T-helper 22 cell (primary cell): ENCODE data around the gene RPTOR.

Experiments
- DNase-seq: peaks from one replicate; pipeline ENCODE4 v3.0.0-alpha.2; 2020; ENCODE audit warnings: low read depth

RPTOR gene

GRCh38 chr17:80667462-80668277, 123.0 kb downstream of the RPTOR start:
- no peak for DNase-seq

GRCh38 chr17:80668375-80669148, 123.9 kb downstream of the RPTOR start:
- no peak for DNase-seq

- no peak for DNase-seq
Measured at GRCh38 chr17:80671039-80671824, 126.6 kb downstream of the RPTOR start.

GRCh38 chr17:80671825-80672110, 127.1 kb downstream of the RPTOR start:
- no peak for DNase-seq

GRCh38 chr17:80673152-80673920, 128.7 kb downstream of the RPTOR start:
- no peak for DNase-seq

GRCh38 chr17:80675438-80676095, 130.9 kb downstream of the RPTOR start:
- no peak for DNase-seq

GRCh38 chr17:80676096-80676466, 131.4 kb downstream of the RPTOR start:
- no peak for DNase-seq

DNA sequence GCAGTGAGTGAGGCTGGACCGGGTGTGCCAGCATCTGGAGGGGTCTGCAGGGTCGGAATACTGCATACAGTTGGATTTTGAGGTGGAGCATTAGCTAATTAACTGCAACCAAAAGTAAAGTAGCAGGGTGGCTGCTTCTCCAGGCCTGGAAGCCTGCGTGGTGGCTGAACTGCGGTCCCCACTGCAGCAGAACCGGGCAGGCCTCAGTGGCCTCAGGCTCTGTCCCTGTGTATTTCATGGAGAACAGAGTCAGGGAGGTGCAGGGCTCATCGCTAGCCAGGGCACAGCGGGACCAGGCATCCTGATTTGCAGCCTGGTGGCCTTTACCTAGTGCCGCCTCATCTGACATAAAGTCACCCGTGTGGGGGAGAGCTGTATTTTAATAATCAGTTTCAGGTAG, 131.9 kb downstream of the RPTOR start:
- no peak for DNase-seq

DNA sequence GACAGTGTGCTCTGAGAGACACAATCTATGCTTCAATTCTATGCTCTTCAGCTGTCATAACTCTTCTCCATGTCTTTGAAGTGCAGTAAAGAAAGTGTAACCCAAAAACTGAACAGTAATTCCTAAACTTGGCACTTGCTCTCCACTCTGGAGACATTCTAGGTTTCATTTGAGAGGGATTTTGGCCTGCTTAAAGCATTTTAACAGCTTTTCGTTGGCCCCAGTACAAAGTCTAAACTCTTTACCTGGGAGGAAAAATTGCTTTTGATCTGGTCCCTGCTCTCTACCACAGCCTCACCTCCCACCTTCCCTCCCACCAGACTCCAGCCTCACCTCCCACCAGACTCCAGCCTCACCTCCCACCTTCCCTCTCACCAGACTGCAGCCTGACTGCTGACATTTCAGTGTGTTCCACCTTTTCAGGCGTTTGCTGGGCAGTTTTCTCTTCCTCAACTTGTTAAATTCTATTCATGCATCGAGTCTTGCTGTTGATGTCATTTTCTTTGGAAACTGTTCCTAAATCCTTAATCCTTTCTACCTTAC, 132.6 kb downstream of the RPTOR start:
- no peak for DNase-seq

DNA sequence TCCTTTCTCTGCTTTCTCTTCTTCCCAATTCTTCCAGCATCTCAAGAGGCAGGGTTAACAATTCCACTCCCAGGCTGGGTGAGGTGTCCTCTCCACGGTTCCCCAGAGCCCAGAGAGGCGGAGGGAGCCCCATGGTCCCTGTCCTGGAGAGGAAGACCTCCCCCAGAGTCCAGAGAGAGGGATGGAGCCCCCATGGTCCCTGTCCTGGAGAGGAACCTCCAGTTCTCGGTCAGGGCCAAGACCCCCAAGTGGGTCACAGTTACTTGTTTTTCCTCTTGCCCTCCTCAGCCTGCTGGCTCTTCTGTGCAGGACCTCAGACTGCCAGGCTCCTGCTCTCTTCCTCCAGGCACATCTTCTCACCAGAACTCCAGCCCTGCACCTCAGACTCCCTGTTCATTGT, 135.2 kb downstream of the RPTOR start:
- no peak for DNase-seq

DNA sequence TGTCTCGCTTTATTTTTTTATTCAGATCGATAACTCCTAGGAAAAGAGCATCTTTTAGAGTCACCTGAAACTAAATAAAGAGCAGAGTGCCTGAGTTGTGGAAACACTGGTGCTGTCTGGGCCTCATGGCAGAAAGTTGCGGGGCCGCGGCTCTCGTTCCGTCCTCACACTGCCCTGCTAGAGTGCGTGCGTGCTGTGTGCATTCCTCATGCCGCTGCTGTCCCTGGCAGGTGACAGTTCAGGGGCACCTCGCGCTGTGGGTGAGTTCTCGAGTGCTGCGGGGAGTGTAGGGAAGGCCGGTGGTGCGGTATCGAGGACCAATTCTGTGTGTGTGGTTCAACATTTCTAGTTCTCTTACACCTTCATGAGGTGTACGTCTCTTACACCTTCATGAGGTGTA, 136.6 kb downstream of the RPTOR start:
- no peak for DNase-seq

DNA sequence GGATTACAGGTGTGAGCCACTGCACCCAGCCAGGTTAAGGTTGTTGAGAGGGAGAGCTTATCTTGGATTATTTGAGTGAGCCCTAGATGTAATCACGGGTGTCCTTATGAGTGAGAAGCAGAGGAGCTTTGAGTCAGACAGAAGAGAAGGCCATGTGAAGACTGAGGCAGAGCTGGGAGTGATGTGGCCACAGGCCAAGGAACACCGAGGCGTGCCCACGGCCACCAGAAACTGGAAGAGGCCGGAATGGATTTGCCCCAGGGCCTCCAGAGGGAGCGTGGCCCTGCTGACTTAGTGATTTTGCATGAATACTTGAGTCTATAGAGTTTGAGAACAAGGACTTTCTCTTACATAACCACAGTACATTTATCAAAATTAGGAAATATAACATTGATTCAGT, 137.7 kb downstream of the RPTOR start:
- DNase-seq = no peak

GRCh38 chr17:80683625-80684104, 139.0 kb downstream of the RPTOR start:
- DNase-seq = no peak

- no peak for DNase-seq
Measured at GRCh38 chr17:80687839-80688238, 143.2 kb downstream of the RPTOR start.

DNA sequence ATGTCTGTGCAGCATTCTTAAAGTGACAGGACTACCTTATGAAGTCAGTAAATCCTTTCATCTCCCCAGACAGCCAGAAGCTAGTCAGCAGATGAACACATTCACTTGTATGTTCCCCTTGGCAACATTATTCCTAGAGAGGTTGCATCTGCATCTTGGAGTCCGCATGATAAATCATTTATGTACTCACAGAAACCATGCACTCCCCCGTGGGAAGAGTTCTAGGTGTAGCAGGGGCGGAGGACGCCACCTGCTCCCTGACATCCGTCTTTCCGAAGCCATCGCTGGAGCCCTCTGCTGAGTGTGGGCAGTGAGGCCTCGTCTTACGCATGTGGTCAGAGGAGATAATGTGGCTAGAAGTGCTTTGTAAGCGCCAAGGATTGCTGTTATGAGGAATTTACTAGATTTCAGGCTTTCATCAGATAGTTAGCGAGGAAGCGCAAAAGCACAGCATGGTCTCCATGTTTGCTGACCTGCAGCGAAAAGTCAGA, 144.5 kb downstream of the RPTOR start:
- DNase-seq = no peak

DNA sequence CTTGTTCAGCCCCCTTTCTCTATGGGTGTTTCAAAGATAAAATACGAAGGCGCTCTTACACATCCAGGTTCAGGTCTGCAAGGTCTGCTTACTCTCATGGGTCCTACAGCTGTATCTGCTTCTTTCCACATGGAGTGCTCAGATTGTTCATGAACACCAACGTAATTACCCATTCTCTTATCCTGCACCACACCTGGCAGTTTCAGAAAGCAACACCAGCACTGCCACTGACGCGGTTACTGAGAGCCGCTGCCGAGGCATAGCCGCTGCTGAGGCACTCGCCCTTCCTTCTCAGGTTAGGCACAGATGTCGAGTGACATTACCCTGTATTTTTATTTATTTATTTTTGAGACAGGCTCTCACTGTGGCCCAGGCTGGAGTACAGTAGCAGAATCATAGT, 147.1 kb downstream of the RPTOR start:
- no peak for DNase-seq

DNA sequence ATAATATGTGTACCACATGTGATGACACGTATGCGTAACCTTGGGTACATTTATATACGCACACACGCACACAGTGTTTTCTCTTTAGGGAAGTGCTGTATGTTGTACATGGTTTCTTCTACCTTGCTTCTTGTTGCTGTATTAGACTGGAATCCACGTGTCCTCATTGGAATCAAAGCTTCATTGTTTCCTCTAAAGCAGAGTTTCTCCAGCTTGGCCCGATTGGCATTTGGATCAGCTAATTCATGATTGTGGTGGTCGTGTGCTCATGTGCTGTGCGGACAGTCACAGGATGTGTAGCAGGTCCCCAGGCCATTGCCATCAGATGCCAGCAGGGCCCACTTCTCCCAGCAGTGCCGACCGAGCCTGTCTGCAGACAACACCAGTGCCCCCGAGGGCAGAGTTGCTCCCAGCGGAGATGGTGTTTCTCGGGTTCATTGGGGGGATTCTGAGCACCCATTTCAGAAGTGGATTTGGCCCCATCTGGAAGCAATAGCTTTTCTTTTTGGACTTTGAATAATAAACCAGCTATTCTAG, 148.4 kb downstream of the RPTOR start:
- DNase-seq = no peak

DNA sequence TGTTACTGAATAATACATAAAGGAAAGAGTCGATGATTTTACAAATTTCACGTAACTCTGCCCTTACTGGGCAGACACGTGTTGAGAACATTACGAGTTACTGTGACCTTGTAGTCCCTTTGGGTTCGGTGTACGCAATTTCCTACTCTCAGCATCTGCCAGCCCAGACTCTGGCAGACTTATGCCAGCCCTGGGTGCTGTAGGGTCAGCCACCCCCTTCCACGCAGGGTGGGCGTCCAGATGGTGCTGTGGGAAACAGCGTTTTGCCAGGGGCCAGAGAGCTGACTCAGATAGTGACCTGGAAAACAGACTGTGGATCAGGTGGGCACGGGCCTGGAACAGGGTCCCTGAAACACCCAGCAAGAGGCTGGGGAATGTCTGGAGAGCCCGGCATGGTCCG, 148.9 kb downstream of the RPTOR start:
- DNase-seq = no peak

GRCh38 chr17:80694085-80694991, 149.7 kb downstream of the RPTOR start:
- no peak for DNase-seq
